H9 (cell line): ENCODE data around the gene ELF1. TPM values are rescaled to one million over a fixed set of nuclear protein-coding genes. Genes with fewer than 3 reads are reported as not detected.

Experiments
- DNase-seq: peaks from one replicate; pipeline ENCODE4 v3.0.0-alpha.2; 2017
- H2AFZ ChIP-seq: one replicate; pipeline ENCODE4 v1.6.1; 2013; ENCODE audit warnings: mild to moderate bottlenecking, low read length, control low read depth, moderate library complexity
- H2AK5ac ChIP-seq: 2 replicates; pipeline ENCODE4 v1.6.1; 2013; ENCODE audit warnings: low read length, control low read depth, mixed read lengths; ENCODE audit not compliant: insufficient read length
- H2BK120ac ChIP-seq: one replicate; pipeline ENCODE4 v1.6.1; 2013; ENCODE audit warnings: low read depth, mild to moderate bottlenecking, low read length, control low read depth, inconsistent platforms; ENCODE audit not compliant: poor library complexity, severe bottlenecking
- H2BK12ac ChIP-seq: 2 replicates; pipeline ENCODE4 v1.6.1; 2013; ENCODE audit warnings: low read length, control low read depth, mixed read lengths, low read depth; ENCODE audit not compliant: insufficient read length
- H2BK15ac ChIP-seq: 2 replicates; pipeline ENCODE4 v1.6.1; 2013; ENCODE audit warnings: low read depth, low read length, control low read depth
- H2BK20ac ChIP-seq: one replicate; pipeline ENCODE4 v1.6.1; 2013; ENCODE audit warnings: low read depth, mild to moderate bottlenecking, low read length, control low read depth, inconsistent platforms; ENCODE audit not compliant: poor library complexity, severe bottlenecking
- H2BK5ac ChIP-seq: 2 replicates; pipeline ENCODE4 v1.6.1; 2013; ENCODE audit warnings: low read length, control low read depth, mixed read lengths; ENCODE audit not compliant: insufficient read length
- H3K14ac ChIP-seq: 2 replicates; pipeline ENCODE4 v1.6.1; 2013; ENCODE audit warnings: low read length, control low read depth; ENCODE audit not compliant: insufficient read depth
- H3K18ac ChIP-seq: 2 replicates; pipeline ENCODE4 v1.6.1; 2013; ENCODE audit warnings: low read depth, mild to moderate bottlenecking, mixed read lengths, low read length, control low read depth; ENCODE audit not compliant: insufficient read length
- H3K23ac ChIP-seq: 2 replicates; pipeline ENCODE4 v1.6.1; 2013; ENCODE audit warnings: low read length, control low read depth, mixed read lengths, low read depth; ENCODE audit not compliant: insufficient read length
- H3K23me2 ChIP-seq: 2 replicates; pipeline ENCODE4 v1.6.1; 2013; ENCODE audit warnings: low read depth, mild to moderate bottlenecking, mixed read lengths, low read length, control low read depth; ENCODE audit not compliant: insufficient read length, poor library complexity, severe bottlenecking
- H3K27ac ChIP-seq: 2 replicates; pipeline ENCODE4 v1.5.1; 2013; ENCODE audit warnings: low read length, control low read depth, mixed read lengths, low read depth; ENCODE audit not compliant: insufficient read length
- H3K27me3 ChIP-seq: 2 replicates; pipeline ENCODE4 v1.6.1; 2013; ENCODE audit warnings: low read length, control low read depth, inconsistent platforms; ENCODE audit not compliant: insufficient read depth
- H3K4ac ChIP-seq: 2 replicates; pipeline ENCODE4 v1.6.1; 2013; ENCODE audit warnings: low read depth, mild to moderate bottlenecking, control low read depth, inconsistent platforms, low read length, moderate library complexity
- H3K4me1 ChIP-seq: 2 replicates; pipeline ENCODE4 v1.6.1; 2013; ENCODE audit warnings: low read length, control low read depth, inconsistent platforms; ENCODE audit not compliant: insufficient read depth
- H3K4me2 ChIP-seq: 2 replicates; pipeline ENCODE4 v1.6.1; 2013; ENCODE audit warnings: low read length, control low read depth, mixed read lengths; ENCODE audit not compliant: insufficient read length, insufficient read depth
- H3K56ac ChIP-seq: 2 replicates; pipeline ENCODE4 v1.6.1; 2013; ENCODE audit warnings: low read depth, mild to moderate bottlenecking, mixed read lengths, low read length, control low read depth; ENCODE audit not compliant: insufficient read length
- H3K79me1 ChIP-seq: 2 replicates; pipeline ENCODE4 v1.6.1; 2013; ENCODE audit warnings: low read depth, mild to moderate bottlenecking, moderate library complexity, low read length, control low read depth, inconsistent platforms; ENCODE audit not compliant: insufficient read depth, poor library complexity, severe bottlenecking
- H3K79me2 ChIP-seq: 2 replicates; pipeline ENCODE4 v1.6.1; 2013; ENCODE audit warnings: low read length, control low read depth, inconsistent platforms; ENCODE audit not compliant: insufficient read depth
- H3K9ac ChIP-seq: 2 replicates; pipeline ENCODE4 v1.6.1; 2013; ENCODE audit warnings: low read length, control low read depth, mixed read lengths; ENCODE audit not compliant: insufficient read length; ENCODE audit errors: extremely low read depth
- H3K9me3 ChIP-seq: one replicate; pipeline ENCODE4 v1.6.1; 2013; ENCODE audit warnings: low read depth, low read length, inconsistent platforms; ENCODE audit not compliant: control insufficient read depth
- H3T11ph ChIP-seq: one replicate; pipeline ENCODE4 v1.6.1; 2013; ENCODE audit warnings: mild to moderate bottlenecking, low read length, control low read depth, inconsistent platforms
- H4K20me1 ChIP-seq: one replicate; pipeline ENCODE4 v1.6.1; 2013; ENCODE audit not compliant: control insufficient read depth, insufficient read length, insufficient read depth
- H4K5ac ChIP-seq: 2 replicates; pipeline ENCODE4 v1.6.1; 2013; ENCODE audit warnings: low read depth, mild to moderate bottlenecking, mixed read lengths, low read length, control low read depth; ENCODE audit not compliant: insufficient read length
- H4K8ac ChIP-seq: replicated peaks from 2 replicates; pipeline ENCODE4 v1.6.1; 2013; ENCODE audit warnings: low read length, control low read depth, mixed read lengths, low read depth; ENCODE audit not compliant: insufficient read length
- H4K91ac ChIP-seq: 2 replicates; pipeline ENCODE4 v1.6.1; 2013; ENCODE audit warnings: low read depth, mild to moderate bottlenecking, moderate library complexity, mixed read lengths, low read length, control low read depth; ENCODE audit not compliant: insufficient read length
- H3K27ac Mint-ChIP-seq, 3 experiments: 2 replicates in 2 of 3; 3 replicates in 1 of 3; pipeline ENCODE4 v1.8.0; 2020 to 2021; ENCODE audit warnings: mixed read lengths in 3 of 3, mild to moderate bottlenecking in 1 of 3, moderate library complexity in 1 of 3
- H3K27me3 Mint-ChIP-seq: 2 replicates; pipeline ENCODE4 v1.8.0; 2021; ENCODE audit warnings: low read depth, mild to moderate bottlenecking, moderate library complexity, mixed read lengths
- H3K36me3 Mint-ChIP-seq, 3 experiments: 2 replicates in 2 of 3; 3 replicates in 1 of 3; pipeline ENCODE4 v1.8.0; 2020 to 2021; ENCODE audit warnings: low read depth in 3 of 3, mixed read lengths in 3 of 3; ENCODE audit not compliant: insufficient read depth in 1 of 3
- H3K4me1 Mint-ChIP-seq, 2 experiments: 2 replicates each; pipeline ENCODE4 v1.8.0; 2020; ENCODE audit warnings: mixed read lengths in 2 of 2
- H3K4me3 Mint-ChIP-seq, 2 experiments: 2 replicates in 1 of 2; 3 replicates in 1 of 2; pipeline ENCODE4 v1.8.0; 2020 to 2021; ENCODE audit warnings: mild to moderate bottlenecking in 2 of 2, mixed read lengths in 2 of 2, moderate library complexity in 1 of 2
- H3K9me3 Mint-ChIP-seq, 2 experiments: 2 replicates in 1 of 2; 3 replicates in 1 of 2; pipeline ENCODE4 v1.8.0; 2020; ENCODE audit warnings: mild to moderate bottlenecking in 2 of 2, mixed read lengths in 2 of 2, moderate library complexity in 1 of 2
- CTCF ChIP-seq: fragments of 200-600 bp; sonication (generic); conservative IDR thresholded peaks from 3 replicates; pipeline ENCODE4 v1.8.0; 2021; ENCODE audit warnings: antibody characterized with exemption, mild to moderate bottlenecking
- WGBS: extraction: QIAGEN DNeasy Blood & Tissue Kit; methylation state at CpG from one replicate; pipeline ENCODE4 v1.1.7; 2013; ENCODE audit warnings: missing lambda C conversion rate, low lambda C conversion rate, mixed read lengths; ENCODE audit not compliant: insufficient read length; ENCODE audit errors: extremely low coverage; 5-methylcytosine and 5-hydroxymethylcytosine counted together
- total RNA-seq: library from RNA; stranded (reverse); gene quantifications from 2 replicates; pipeline ENCODE4 v1.2.1, GENCODE V29; 2021

Gene ELF1
- total RNA-seq, 1 experiment from 2014 or later = 15.5 TPM

GRCh38 chr13:40961214-40961613, 57.9 kb downstream of the ELF1 start:
- Histone ChIP-seq H4K5ac (no peak overlapping the region), H2BK15ac (no peak overlapping the region), H4K91ac (no peak overlapping the region), H2BK120ac (no peak overlapping the region), H3K14ac (no peak overlapping the region), H3K4ac (no peak overlapping the region), H2BK20ac (no peak overlapping the region), H3K9ac (no peak overlapping the region), H4K20me1 (no peaks in the 10 kb centered on the region), H3K79me2 (no peaks in the 10 kb centered on the region), H3K56ac (no peak overlapping the region), H3T11ph (no peak overlapping the region), H3K23me2 (no peaks in the 10 kb centered on the region), H2AK5ac (no peak overlapping the region), H3K23ac (no peak overlapping the region), H3K79me1 (no peaks in the 10 kb centered on the region), H2AFZ (no peak overlapping the region), H3K27me3 (no peaks in the 10 kb centered on the region), H3K9me3 (no peaks in the 10 kb centered on the region), H3K27ac (no peak overlapping the region), H3K4me2 (no peak overlapping the region), H3K18ac (no peak overlapping the region), H2BK5ac (no peak overlapping the region), H2BK12ac (no peak overlapping the region), H4K8ac (no peak overlapping the region), H3K4me1 (no peaks in the 10 kb centered on the region)
- H3K4me1 Mint-ChIP-seq = no peaks in the 10 kb centered on the region
- H3K9me3 Mint-ChIP-seq = peaks cover 9 to 12% of the 10 kb centered on the region in 2 experiments
- no peaks in the 10 kb centered on the region for H3K27me3 Mint-ChIP-seq
- WGBS = no CpG with 5 or more reads among the region's 3 CpGs
- no peak for DNase-seq
- H3K4me3 Mint-ChIP-seq = no peak overlapping the region
- H3K27ac Mint-ChIP-seq = no peak overlapping the region
- peaks cover 17 to 23% (median 18%) of the 10 kb centered on the region in 3 experiments for H3K36me3 Mint-ChIP-seq
- TF ChIP-seq CTCF = no peak
